Measurements from ENCODE around the gene TAGLN2.

TAGLN2 gene

GRCh38 chr1:159873530-159874143, 51.7 kb downstream of the TAGLN2 start:
- H3K9me3 ChIP-seq (ENCODE audit: control insufficient read depth, low read length): no peaks in the 10 kb centered on the region
- H3K36me3 ChIP-seq (ENCODE audit: control insufficient read depth, insufficient read depth, low read length, severe bottlenecking): no peaks in the 10 kb centered on the region
- H3K9ac ChIP-seq (ENCODE audit: low read length): no peak overlapping the region
- H3K4me1 ChIP-seq (ENCODE audit: control insufficient read depth, insufficient read depth, low read length): peaks cover 9% of the 10 kb centered on the region
- DNase-seq (ENCODE audit: low read depth): no peak
- H3K4me3 ChIP-seq (ENCODE audit: low read length): no peak overlapping the region
- no peaks in the 10 kb centered on the region for H3K27me3 ChIP-seq (replicated peaks; ENCODE audit: control insufficient read depth, insufficient read depth, low read length)

- no peak overlapping the region for H3K4me3 ChIP-seq (ENCODE audit: low read length)
- no peaks in the 10 kb centered on the region for H3K9me3 ChIP-seq (ENCODE audit: control insufficient read depth, low read length)
- H3K4me1 ChIP-seq (ENCODE audit: control insufficient read depth, insufficient read depth, low read length): peaks cover 11% of the 10 kb centered on the region
- no peak overlapping the region for H3K9ac ChIP-seq (ENCODE audit: low read length)
- no peaks in the 10 kb centered on the region for H3K27me3 ChIP-seq (replicated peaks; ENCODE audit: control insufficient read depth, insufficient read depth, low read length)
- DNase-seq (ENCODE audit: low read depth): no peak
- no peaks in the 10 kb centered on the region for H3K36me3 ChIP-seq (ENCODE audit: control insufficient read depth, insufficient read depth, low read length, severe bottlenecking)
Observed at GRCh38 chr1:159872891-159873290, 52.4 kb downstream of the TAGLN2 start.

GRCh38 chr1:159870704-159871103, 54.6 kb downstream of the TAGLN2 start:
- Histone ChIP-seq H3K9ac (ENCODE audit: low read length) (no peak overlapping the region), H3K27me3 (replicated peaks; ENCODE audit: control insufficient read depth, insufficient read depth, low read length) (peaks cover 4% of the 10 kb centered on the region), H3K4me3 (ENCODE audit: low read length) (no peak overlapping the region), H3K36me3 (ENCODE audit: control insufficient read depth, insufficient read depth, low read length, severe bottlenecking) (no peaks in the 10 kb centered on the region), H3K9me3 (ENCODE audit: control insufficient read depth, low read length) (no peaks in the 10 kb centered on the region), H3K4me1 (ENCODE audit: control insufficient read depth, insufficient read depth, low read length) (peaks cover 19% of the 10 kb centered on the region)
- no peak for DNase-seq (ENCODE audit: low read depth)

- no peak overlapping the region for H3K4me3 ChIP-seq (ENCODE audit: low read length)
- peaks cover 4% of the 10 kb centered on the region for H3K27me3 ChIP-seq (replicated peaks; ENCODE audit: control insufficient read depth, insufficient read depth, low read length)
- H3K36me3 ChIP-seq (ENCODE audit: control insufficient read depth, insufficient read depth, low read length, severe bottlenecking): no peaks in the 10 kb centered on the region
Observed at GRCh38 chr1:159869607-159870006, 55.7 kb downstream of the TAGLN2 start.

GRCh38 chr1:159869173-159869572, 56.1 kb downstream of the TAGLN2 start:
- peaks cover 4% of the 10 kb centered on the region for H3K27me3 ChIP-seq (replicated peaks; ENCODE audit: control insufficient read depth, insufficient read depth, low read length)
- H3K9ac ChIP-seq (ENCODE audit: low read length): no peak overlapping the region
- H3K4me3 ChIP-seq (ENCODE audit: low read length): no peak overlapping the region
- H3K36me3 ChIP-seq (ENCODE audit: control insufficient read depth, insufficient read depth, low read length, severe bottlenecking): no peaks in the 10 kb centered on the region
- peaks cover 19% of the 10 kb centered on the region for H3K4me1 ChIP-seq (ENCODE audit: control insufficient read depth, insufficient read depth, low read length)
- H3K9me3 ChIP-seq (ENCODE audit: control insufficient read depth, low read length): no peaks in the 10 kb centered on the region
- DNase-seq (ENCODE audit: low read depth): peak; percentile 48

More at GRCh38 chr1:159869607-159870006, 55.7 kb downstream of the TAGLN2 start:
- H3K9me3 ChIP-seq (ENCODE audit: control insufficient read depth, low read length): no peaks in the 10 kb centered on the region
- H3K4me1 ChIP-seq (ENCODE audit: control insufficient read depth, insufficient read depth, low read length): peaks cover 19% of the 10 kb centered on the region
- no peak for DNase-seq (ENCODE audit: low read depth)
- H3K9ac ChIP-seq (ENCODE audit: low read length): no peak overlapping the region

- H3K9ac ChIP-seq (ENCODE audit: low read length): no peak overlapping the region
- H3K4me3 ChIP-seq (ENCODE audit: low read length): no peak overlapping the region
- peaks cover 19% of the 10 kb centered on the region for H3K4me1 ChIP-seq (ENCODE audit: control insufficient read depth, insufficient read depth, low read length)
- H3K36me3 ChIP-seq (ENCODE audit: control insufficient read depth, insufficient read depth, low read length, severe bottlenecking): no peaks in the 10 kb centered on the region
- no peaks in the 10 kb centered on the region for H3K9me3 ChIP-seq (ENCODE audit: control insufficient read depth, low read length)
- no peak for DNase-seq (ENCODE audit: low read depth)
- peaks cover 4% of the 10 kb centered on the region for H3K27me3 ChIP-seq (replicated peaks; ENCODE audit: control insufficient read depth, insufficient read depth, low read length)
Observed at GRCh38 chr1:159868766-159869165, 56.5 kb downstream of the TAGLN2 start.

Data from adipocyte (in vitro differentiated cells).